ENCODE measurements around the gene FBXW11. TPM values are rescaled to one million over a fixed set of nuclear protein-coding genes. Genes with fewer than 3 reads are reported as not detected.

FBXW11 gene
- total and polyA plus RNA-seq, 12 donors, result 5.3 to 108 (median 76.6) TPM

DNA sequence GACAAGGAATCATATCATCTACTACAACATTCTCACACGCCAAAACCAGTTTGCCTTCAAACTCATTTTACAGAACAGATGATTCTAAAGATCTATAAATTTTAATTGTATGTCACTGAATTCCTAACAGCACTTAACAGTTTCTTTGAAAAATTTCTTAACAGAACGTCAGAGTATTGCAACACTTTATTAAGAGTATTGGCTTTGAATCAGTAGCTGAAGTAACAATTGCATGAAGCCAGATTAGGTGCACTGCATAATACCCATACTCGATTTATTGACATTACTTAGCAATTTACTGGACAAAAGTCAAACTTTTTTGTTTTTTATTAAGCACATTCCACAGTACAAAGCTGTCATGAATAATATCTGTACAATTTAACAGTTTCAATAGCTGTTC lies 145.1 kb downstream of the FBXW11 start:
- H3K4me1 ChIP-seq, result peaks cover 0 to 19% (median 2%) of the 10 kb centered on the region in 9 donors
- H3K27ac ChIP-seq, result no peak overlapping the region
- intact Hi-C loops (cut with DNase I), result loop anchor here in 2 of 10 donors (5.0 to 10.0 kb wide), 2 partner anchors 46 to 447 kb away; partner anchors contain the start of gene FGF18 (in 1 of the 2)
- H3K36me3 ChIP-seq, result peaks cover 0 to 49% (median 0%) of the 10 kb centered on the region in 9 donors
- TF ChIP-seq, protein P1, sequence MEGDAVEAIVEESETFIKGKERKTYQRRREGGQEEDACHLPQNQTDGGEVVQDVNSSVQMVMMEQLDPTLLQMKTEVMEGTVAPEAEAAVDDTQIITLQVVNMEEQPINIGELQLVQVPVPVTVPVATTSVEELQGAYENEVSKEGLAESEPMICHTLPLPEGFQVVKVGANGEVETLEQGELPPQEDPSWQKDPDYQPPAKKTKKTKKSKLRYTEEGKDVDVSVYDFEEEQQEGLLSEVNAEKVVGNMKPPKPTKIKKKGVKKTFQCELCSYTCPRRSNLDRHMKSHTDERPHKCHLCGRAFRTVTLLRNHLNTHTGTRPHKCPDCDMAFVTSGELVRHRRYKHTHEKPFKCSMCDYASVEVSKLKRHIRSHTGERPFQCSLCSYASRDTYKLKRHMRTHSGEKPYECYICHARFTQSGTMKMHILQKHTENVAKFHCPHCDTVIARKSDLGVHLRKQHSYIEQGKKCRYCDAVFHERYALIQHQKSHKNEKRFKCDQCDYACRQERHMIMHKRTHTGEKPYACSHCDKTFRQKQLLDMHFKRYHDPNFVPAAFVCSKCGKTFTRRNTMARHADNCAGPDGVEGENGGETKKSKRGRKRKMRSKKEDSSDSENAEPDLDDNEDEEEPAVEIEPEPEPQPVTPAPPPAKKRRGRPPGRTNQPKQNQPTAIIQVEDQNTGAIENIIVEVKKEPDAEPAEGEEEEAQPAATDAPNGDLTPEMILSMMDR (IDR thresholded peaks at IDR 0.05), result no peak
- H3K4me3 ChIP-seq, result no peak overlapping the region
- no peaks in the 10 kb centered on the region for H3K27me3 ChIP-seq
- no peaks in the 10 kb centered on the region for H3K9me3 ChIP-seq
- ATAC-seq (no peak), DNase-seq (no peak)
- 85 to 93% methylated on average over 3 of the region's 3 CpGs for WGBS, 2 donors

DNA sequence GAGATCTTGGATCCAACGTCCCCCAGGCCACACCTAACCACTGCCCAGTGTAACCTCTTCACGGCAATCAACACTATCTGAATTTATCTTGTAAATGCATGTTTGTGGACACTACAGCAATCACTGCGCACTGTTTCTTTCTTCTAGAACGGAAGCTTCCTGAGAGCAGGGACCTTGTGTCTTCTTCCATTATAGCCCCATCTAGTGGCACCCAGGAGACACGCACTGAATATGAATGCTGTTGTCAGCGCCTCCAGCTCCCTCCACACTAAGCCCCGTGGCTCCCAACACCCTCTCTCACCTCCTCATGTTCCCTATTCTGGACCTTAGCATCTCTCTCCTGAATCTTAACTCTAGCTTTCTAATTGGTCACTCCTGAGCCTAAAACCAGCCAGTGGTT lies 148.1 kb downstream of the FBXW11 start:
- H3K4me3 ChIP-seq, result no peak overlapping the region
- TF ChIP-seq, protein P1 (IDR thresholded peaks at IDR 0.05), result peak in 8 of 9 donors; percentile 10 to 45 (median 39)
- 93 to 94% methylated on average over 7 of the region's 7 CpGs for WGBS, 2 donors
- no peak overlapping the region for H3K27ac ChIP-seq
- ATAC-seq (peak in 1 of 8 donors; percentile 30), DNase-seq (no peak)
- H3K9me3 ChIP-seq, result no peaks in the 10 kb centered on the region
- no peaks in the 10 kb centered on the region for H3K27me3 ChIP-seq
- intact Hi-C loops (cut with DNase I), result no loop called here
- peaks cover 0 to 9% (median 2%) of the 10 kb centered on the region in 9 donors for H3K4me1 ChIP-seq
- peaks cover 0 to 22% (median 0%) of the 10 kb centered on the region in 9 donors for H3K36me3 ChIP-seq

DNA sequence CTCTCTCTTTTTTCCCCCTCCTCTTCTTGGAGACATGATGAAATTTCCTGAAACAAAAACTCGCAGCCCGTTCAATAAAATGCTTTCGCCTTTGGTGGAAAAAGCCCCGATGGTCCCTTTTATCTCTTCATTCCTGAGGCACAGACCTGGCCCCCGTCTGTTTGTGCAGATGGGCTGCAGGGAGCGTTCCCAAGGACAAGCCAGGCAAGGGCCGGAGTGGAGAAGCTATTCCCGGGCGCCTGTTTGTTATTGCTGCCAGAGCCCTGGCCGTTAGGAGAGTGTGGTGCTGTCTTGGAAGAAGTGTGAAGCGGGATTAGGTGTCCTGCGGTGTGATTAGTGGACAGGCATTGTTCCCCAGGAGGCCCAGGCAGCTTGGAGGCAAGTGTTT lies 149.0 kb downstream of the FBXW11 start:
- Histone ChIP-seq H3K4me3 (no peak overlapping the region), H3K27ac (no peak overlapping the region), H3K27me3 (no peaks in the 10 kb centered on the region), H3K36me3 (peaks cover 0 to 14% (median 0%) of the 10 kb centered on the region in 9 donors), H3K9me3 (no peaks in the 10 kb centered on the region), H3K4me1 (peaks cover 0 to 4% (median under 1%) of the 10 kb centered on the region in 9 donors)
- 71 to 80% methylated on average over 12 of the region's 12 CpGs for WGBS, 2 donors
- TF ChIP-seq, protein P1 (IDR thresholded peaks at IDR 0.05), result no peak
- ATAC-seq (no peak), DNase-seq (no peak)
- intact Hi-C loops (cut with DNase I), result no loop called here

DNA sequence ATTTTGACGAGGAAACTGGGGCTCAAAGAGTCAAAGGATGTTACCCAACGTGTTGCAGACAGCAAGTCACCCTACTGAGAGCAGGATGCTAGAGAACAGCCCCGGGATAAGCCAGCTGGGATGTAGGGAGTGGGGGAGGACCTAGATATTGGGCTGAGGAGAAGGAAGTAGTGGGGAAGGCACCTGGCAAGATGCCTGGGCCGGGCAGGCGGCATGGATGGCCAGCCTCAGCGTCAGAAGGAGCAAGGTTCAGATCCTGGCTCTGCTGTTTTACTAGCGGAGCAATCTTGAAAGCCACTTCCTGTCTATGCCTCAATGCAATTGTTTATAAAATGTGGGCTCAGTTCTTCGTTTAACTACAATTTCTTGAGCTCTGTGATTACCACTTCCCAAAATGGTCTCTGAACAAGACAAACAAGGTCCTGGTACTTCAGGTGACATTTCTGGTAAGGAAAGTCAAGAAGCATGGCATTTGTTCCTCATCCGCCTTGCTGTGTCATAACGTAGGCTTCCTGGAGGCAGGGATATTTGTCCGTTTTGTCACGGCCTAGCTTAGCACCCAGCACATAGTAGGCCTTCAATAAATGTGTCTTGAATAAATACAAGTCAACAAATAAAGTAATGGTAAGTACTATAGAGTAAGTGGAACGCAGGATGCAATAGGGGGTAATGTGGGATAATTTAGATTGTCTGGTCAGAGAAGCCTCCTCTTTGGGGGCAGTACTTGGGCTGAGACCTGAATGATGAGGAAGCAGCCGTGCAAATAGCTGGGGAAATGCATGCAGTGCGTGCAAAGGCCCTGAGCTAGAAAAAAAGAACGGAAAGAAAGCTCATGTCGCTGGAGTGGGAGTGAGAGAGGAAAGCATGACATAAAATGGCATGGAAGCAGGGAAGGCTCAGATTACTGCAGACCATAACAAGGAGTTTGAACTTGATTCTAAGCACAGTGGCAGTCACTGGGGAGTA lies 150.4 kb downstream of the FBXW11 start:
- TF ChIP-seq, protein P1 (IDR thresholded peaks at IDR 0.05), result no peak
- Histone ChIP-seq H3K4me3 (no peak overlapping the region), H3K27me3 (no peaks in the 10 kb centered on the region), H3K27ac (no peak overlapping the region), H3K4me1 (peaks cover 0 to 7% (median 0%) of the 10 kb centered on the region in 9 donors), H3K36me3 (peaks cover 0 to 11% (median 0%) of the 10 kb centered on the region in 9 donors), H3K9me3 (no peaks in the 10 kb centered on the region)
- 81 to 82% methylated on average over 17 of the region's 17 CpGs for WGBS, 2 donors
- DNase-seq (no peak), ATAC-seq (no peak)
- intact Hi-C loops (cut with DNase I), result no loop called here

Data from heart right ventricle (tissue), 16 donors.